ENCODE measurements around the gene GGT5. TPM values are rescaled to one million over a fixed set of nuclear protein-coding genes. Genes with fewer than 3 reads are reported as not detected.

GGT5 gene
- total RNA-seq, 2 experiments from 2014 or later, result not detected

- POLR2A ChIA-PET, result no interaction called here
- TF ChIP-seq, protein P1, sequence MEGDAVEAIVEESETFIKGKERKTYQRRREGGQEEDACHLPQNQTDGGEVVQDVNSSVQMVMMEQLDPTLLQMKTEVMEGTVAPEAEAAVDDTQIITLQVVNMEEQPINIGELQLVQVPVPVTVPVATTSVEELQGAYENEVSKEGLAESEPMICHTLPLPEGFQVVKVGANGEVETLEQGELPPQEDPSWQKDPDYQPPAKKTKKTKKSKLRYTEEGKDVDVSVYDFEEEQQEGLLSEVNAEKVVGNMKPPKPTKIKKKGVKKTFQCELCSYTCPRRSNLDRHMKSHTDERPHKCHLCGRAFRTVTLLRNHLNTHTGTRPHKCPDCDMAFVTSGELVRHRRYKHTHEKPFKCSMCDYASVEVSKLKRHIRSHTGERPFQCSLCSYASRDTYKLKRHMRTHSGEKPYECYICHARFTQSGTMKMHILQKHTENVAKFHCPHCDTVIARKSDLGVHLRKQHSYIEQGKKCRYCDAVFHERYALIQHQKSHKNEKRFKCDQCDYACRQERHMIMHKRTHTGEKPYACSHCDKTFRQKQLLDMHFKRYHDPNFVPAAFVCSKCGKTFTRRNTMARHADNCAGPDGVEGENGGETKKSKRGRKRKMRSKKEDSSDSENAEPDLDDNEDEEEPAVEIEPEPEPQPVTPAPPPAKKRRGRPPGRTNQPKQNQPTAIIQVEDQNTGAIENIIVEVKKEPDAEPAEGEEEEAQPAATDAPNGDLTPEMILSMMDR (IDR thresholded peaks at IDR 0.05), result no peak
Observed at GRCh38 chr22:24233235-24233634, 11.6 kb downstream of the GGT5 start.

DNA sequence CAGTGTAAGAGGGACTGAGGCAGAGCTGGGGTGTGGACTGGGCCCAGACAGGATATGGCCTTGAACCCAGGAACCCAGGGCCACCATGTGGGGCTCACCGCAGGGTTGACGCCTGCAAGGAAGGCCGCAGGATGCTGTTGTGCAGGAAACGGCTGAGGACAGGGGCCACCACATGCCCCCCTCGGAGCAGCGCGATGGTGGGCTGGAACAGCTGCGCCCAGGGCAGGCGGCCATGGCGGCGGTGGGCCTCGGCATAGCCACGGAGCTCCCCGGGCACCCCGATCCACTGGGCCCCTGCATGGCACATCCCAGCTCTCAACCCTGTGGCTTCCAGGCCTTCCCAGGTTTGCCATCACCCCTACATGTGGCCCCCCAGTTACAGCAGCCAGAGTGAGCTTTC, 12.2 kb downstream of the GGT5 start:
- TF ChIP-seq, protein P1 (IDR thresholded peaks at IDR 0.05), result no peak
- Mint-ChIP-seq H3K4me1 (ENCODE audit: low read depth) (peaks cover 4% of the 10 kb centered on the region), H3K27me3 (no peaks in the 10 kb centered on the region), H3K36me3 (ENCODE audit: low read depth) (no peaks in the 10 kb centered on the region), H3K9me3 (no peaks in the 10 kb centered on the region), H3K27ac (no peak overlapping the region), H3K4me3 (no peak overlapping the region)
- Histone ChIP-seq H3K36me3 (ENCODE audit: insufficient read depth, low read length) (no peaks in the 10 kb centered on the region), H3K9me3 (ENCODE audit: control insufficient read depth in 1 of 2, insufficient read depth in 1 of 2, low read length in 2 of 2) (no peaks in the 10 kb centered on the region), H3K27ac (ENCODE audit: low read depth in 1 of 2, low read length in 2 of 2) (no peak overlapping the region), H3K4me1 (ENCODE audit: insufficient read depth, low read length) (no peaks in the 10 kb centered on the region), H3K27me3 (ENCODE audit: control insufficient read depth in 1 of 2, insufficient read depth in 2 of 2, low read length in 2 of 2) (no peaks in the 10 kb centered on the region), H3K4me3 (ENCODE audit: low read length) (no peak overlapping the region)
- POLR2A ChIA-PET, result no interaction called here
- CTCF ChIA-PET, result no interaction called here
- DNase-seq, result no peak
- intact Hi-C loops (cut with DNase I, micrococcal nuclease), result no loop called here
- no peak for ATAC-seq (ENCODE audit: poor library complexity)

More at GRCh38 chr22:24233235-24233634, 11.6 kb downstream of the GGT5 start:
- Histone ChIP-seq H3K27ac (ENCODE audit: low read depth in 1 of 2, low read length in 2 of 2) (no peak overlapping the region), H3K4me1 (ENCODE audit: insufficient read depth, low read length) (no peaks in the 10 kb centered on the region), H3K9me3 (ENCODE audit: control insufficient read depth in 1 of 2, insufficient read depth in 1 of 2, low read length in 2 of 2) (no peaks in the 10 kb centered on the region), H3K4me3 (ENCODE audit: low read length) (no peak overlapping the region), H3K27me3 (ENCODE audit: control insufficient read depth in 1 of 2, insufficient read depth in 2 of 2, low read length in 2 of 2) (no peaks in the 10 kb centered on the region), H3K36me3 (ENCODE audit: insufficient read depth, low read length) (no peaks in the 10 kb centered on the region)
- no peak for DNase-seq
- Mint-ChIP-seq H3K4me1 (ENCODE audit: low read depth) (peaks cover 4% of the 10 kb centered on the region), H3K36me3 (ENCODE audit: low read depth) (no peaks in the 10 kb centered on the region), H3K27me3 (no peaks in the 10 kb centered on the region), H3K4me3 (no peak overlapping the region), H3K9me3 (no peaks in the 10 kb centered on the region), H3K27ac (no peak overlapping the region)
- intact Hi-C loops (cut with DNase I, micrococcal nuclease), result no loop called here
- no peak for ATAC-seq (ENCODE audit: poor library complexity)
- CTCF ChIA-PET, result no interaction called here

- Histone ChIP-seq H3K4me1 (ENCODE audit: insufficient read depth, low read length) (no peaks in the 10 kb centered on the region), H3K36me3 (ENCODE audit: insufficient read depth, low read length) (no peaks in the 10 kb centered on the region), H3K27ac (ENCODE audit: low read depth in 1 of 2, low read length in 2 of 2) (no peak overlapping the region), H3K4me3 (ENCODE audit: low read length) (no peak overlapping the region), H3K27me3 (ENCODE audit: control insufficient read depth in 1 of 2, insufficient read depth in 2 of 2, low read length in 2 of 2) (no peaks in the 10 kb centered on the region), H3K9me3 (ENCODE audit: control insufficient read depth in 1 of 2, insufficient read depth in 1 of 2, low read length in 2 of 2) (no peaks in the 10 kb centered on the region)
- Mint-ChIP-seq H3K4me1 (ENCODE audit: low read depth) (peaks cover 4% of the 10 kb centered on the region), H3K9me3 (no peaks in the 10 kb centered on the region), H3K27ac (no peak overlapping the region), H3K27me3 (no peaks in the 10 kb centered on the region), H3K36me3 (ENCODE audit: low read depth) (no peaks in the 10 kb centered on the region), H3K4me3 (no peak overlapping the region)
- CTCF ChIA-PET, result no interaction called here
- ATAC-seq (ENCODE audit: poor library complexity) (no peak), DNase-seq (no peak)
- TF ChIP-seq, protein P1 (IDR thresholded peaks at IDR 0.05), result no peak
- intact Hi-C loops (cut with DNase I, micrococcal nuclease), result no loop called here
- POLR2A ChIA-PET, result no interaction called here
Observed at GRCh38 chr22:24232124-24232523, 12.8 kb downstream of the GGT5 start.

Data from CD4-positive, alpha-beta T cell (primary cell).